ENCODE measurements around the gene DUOX2.
A peak's percentile ranks its signal among the peaks of the same experiment; 100 is the strongest.
"Not testable (repeated sequence)": the region's sequence is repeated elsewhere in the genome, so short reads cannot be mapped to it uniquely, and the experiment has no call there.

Gene DUOX2

GRCh38 chr15:45118131-45118588 lies 4.2 kb upstream of the DUOX2 start:
- DNase-seq, result peak; percentile 86

GRCh38 chr15:45117308-45118130 lies 3.5 kb upstream of the DUOX2 start:
- DNase-seq, result no peak

GRCh38 chr15:45116482-45117307 lies 2.7 kb upstream of the DUOX2 start:
- DNase-seq, result peak; percentile 41

GRCh38 chr15:45116006-45116481 lies 2.1 kb upstream of the DUOX2 start:
- DNase-seq, result no peak

GRCh38 chr15:45115312-45115820 lies 1.4 kb upstream of the DUOX2 start:
- DNase-seq, result no peak

GRCh38 chr15:45114751-45115085 lies 746 bp upstream of the DUOX2 start:
- no peak for DNase-seq

GRCh38 chr15:45113380-45113990 lies 487 bp downstream of the DUOX2 start:
- no peak for DNase-seq

GRCh38 chr15:45112591-45113379 lies 1.2 kb downstream of the DUOX2 start:
- no peak for DNase-seq

- no peak for DNase-seq
These were observed 1.8 kb downstream of the DUOX2 start for GRCh38 chr15:45112143-45112590.

- DNase-seq, result no peak
These were observed 2.4 kb downstream of the DUOX2 start for GRCh38 chr15:45111390-45112142.

GRCh38 chr15:45110256-45110820 lies 3.6 kb downstream of the DUOX2 start:
- no peak for DNase-seq

GRCh38 chr15:45107941-45108630 lies 5.9 kb downstream of the DUOX2 start:
- DNase-seq, result no peak

- DNase-seq, result no peak
These were observed 7.8 kb downstream of the DUOX2 start for GRCh38 chr15:45106002-45106790.

GRCh38 chr15:45105586-45105985 lies 8.4 kb downstream of the DUOX2 start:
- no peak for DNase-seq

GRCh38 chr15:45104170-45104569 lies 9.8 kb downstream of the DUOX2 start:
- DNase-seq, result not testable (repeated sequence)

GRCh38 chr15:45102226-45102625 lies 11.7 kb downstream of the DUOX2 start:
- DNase-seq, result no peak

GRCh38 chr15:45101749-45102148 lies 12.2 kb downstream of the DUOX2 start:
- no peak for DNase-seq

- DNase-seq, result peak; percentile 66
These were observed 12.9 kb downstream of the DUOX2 start for GRCh38 chr15:45100884-45101625.
